Dedifferentiated amniotic fluid mesenchymal stem cell (primary cell): Measurements from ENCODE around the gene FAR2.
"Not testable (repeated sequence)": the region's sequence is repeated elsewhere in the genome, so short reads cannot be mapped to it uniquely, and the experiment has no call there.

ENCODE experiments used
- DNase-seq: peaks from one replicate; pipeline ENCODE4 v3.0.0-alpha.2; 2016; ENCODE audit errors: extremely low spot score

FAR2 gene

GRCh38 chr12:29278673-29279420 is 129.8 kb downstream of the FAR2 start:
- peak; percentile 66 for DNase-seq

DNA sequence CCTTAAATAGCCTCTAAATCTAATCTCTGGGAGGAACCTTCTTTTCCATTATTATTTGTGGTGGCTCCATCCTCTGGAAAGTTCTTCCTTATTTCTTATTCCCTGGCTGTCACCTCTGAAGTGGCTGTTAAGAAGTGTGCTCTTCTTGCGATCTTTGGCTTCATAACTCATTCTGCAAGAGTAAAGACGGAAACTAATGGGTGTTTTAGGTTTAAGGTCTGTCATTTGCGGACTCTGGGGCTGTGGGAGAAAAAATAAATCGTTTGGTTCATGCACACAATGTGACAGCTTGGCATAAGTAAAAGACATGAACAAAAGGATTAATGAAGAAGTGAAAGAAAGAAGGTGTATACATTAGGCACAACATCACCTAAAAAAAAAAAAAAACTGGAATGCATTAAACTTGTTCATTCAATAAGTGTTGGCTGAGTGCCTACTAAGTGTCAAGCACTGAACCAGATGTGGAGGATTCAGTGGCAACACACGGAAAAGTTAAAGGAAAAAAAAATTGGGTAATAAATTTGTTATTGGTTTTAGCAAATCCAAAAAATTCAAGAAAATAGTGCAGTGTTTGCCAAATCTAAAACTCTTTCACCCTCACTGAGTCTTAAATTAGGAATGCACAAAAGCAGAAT is 132.4 kb downstream of the FAR2 start:
- no peak for DNase-seq

DNA sequence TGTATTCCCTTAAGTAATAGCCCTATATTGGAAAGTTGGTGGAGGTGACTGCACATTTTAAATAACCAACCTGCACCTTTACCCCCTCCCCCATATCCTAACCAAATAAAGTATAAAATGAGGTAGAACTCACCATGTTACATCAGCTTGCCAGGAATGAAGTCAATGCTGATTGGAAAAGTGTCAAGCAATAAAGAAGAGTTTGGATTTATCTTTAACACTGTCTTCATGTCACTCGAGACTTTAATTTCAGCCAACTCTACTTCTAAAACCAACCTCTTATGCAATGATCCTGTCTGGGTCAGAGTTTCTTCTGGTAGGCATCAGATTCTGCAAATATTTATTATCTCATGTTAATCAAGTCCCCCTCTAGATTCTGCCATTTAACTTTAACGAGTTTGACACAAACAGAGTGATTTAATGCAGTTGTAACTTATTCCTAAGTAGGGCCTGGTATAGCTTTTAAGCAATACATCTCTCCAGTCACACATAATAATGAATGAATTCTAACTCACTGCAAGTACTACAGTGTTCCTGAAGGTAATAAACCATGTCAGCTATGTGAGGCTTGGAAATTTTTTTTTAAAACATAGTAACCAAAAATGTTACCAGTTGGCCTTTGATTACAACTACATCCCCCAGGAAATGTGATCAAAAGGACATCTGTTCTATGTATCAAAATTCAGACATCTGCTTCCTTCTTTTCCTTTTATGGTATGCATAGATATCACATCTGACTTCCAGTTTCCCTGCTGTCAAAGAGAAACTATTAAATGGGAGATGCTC is 133.1 kb downstream of the FAR2 start:
- DNase-seq = no peak

GRCh38 chr12:29283969-29284700 is 135.1 kb downstream of the FAR2 start:
- DNase-seq = no peak

- DNase-seq = peak; percentile 26
Observed at GRCh38 chr12:29286081-29286790, 137.2 kb downstream of the FAR2 start.

GRCh38 chr12:29287622-29288021 is 138.5 kb downstream of the FAR2 start:
- DNase-seq = no peak

- DNase-seq = no peak
Observed at GRCh38 chr12:29288031-29288430, 139.0 kb downstream of the FAR2 start.

- DNase-seq = not testable (repeated sequence)
Observed at GRCh38 chr12:29290475-29290874, 141.4 kb downstream of the FAR2 start.

GRCh38 chr12:29291226-29291625 is 142.1 kb downstream of the FAR2 start:
- no peak for DNase-seq

DNA sequence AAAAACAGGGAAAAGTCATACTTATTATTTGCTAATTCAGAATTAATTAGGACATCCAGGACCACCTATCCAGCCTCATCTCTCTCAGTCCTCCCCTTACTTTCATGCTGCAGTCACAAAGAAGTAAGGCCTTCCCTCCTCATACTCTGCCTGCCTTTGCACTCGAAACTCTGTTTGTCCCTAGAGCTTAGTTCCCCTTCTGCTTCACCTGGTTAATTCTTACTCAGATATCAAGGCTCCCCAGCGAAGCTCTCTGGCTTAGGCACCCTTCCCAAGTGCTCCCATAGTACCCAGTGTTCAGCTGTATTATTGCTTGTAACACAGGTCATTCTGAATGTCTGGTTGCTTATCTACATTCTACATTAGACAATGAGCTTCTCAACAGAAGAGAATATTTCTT is 150.6 kb downstream of the FAR2 start:
- no peak for DNase-seq

- no peak for DNase-seq
Observed at GRCh38 chr12:29301114-29301513, 152.0 kb downstream of the FAR2 start.

- DNase-seq = no peak
Observed at GRCh38 chr12:29304388-29304787, 155.3 kb downstream of the FAR2 start.

GRCh38 chr12:29306266-29306665 is 157.2 kb downstream of the FAR2 start:
- DNase-seq = no peak

DNA sequence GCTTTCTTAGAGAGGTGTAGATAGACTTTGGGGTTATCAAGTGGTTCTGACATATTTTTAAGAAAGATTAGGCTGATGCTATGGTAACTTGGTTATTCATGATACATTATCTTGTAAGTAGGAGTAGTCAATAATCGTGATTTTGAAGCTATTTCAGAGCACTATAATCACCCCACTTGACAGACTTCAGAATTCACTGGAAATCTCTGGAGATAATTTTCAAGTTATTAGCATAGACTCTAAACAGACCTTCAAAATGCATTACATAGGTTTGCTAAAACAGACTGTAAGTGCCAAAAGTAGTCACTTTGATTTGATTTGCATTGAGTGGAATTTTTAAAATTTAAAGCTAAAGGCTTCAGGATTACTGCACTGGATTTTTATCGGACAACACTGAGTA is 157.6 kb downstream of the FAR2 start:
- no peak for DNase-seq

- DNase-seq = peak; percentile 25
Observed at GRCh38 chr12:29309320-29309902, 160.3 kb downstream of the FAR2 start.

DNA sequence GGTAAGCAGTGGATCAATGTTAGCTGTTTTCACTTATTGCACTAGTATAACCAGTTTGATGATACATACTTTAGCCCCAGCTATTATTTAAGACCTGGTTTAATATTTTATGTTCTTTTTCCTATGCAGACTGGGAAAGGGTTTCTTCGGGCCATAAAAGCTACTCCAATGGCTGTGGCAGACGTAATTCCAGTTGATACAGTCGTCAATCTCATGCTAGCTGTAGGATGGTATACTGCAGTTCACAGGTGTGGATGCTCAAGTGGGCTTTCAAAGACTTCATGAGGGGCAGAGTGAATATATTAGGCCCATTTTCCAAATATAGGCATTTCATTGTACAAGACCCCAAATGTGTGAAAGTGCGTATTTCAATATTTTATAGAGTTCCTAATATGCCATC is 161.8 kb downstream of the FAR2 start:
- DNase-seq = no peak

- DNase-seq = no peak
Observed at GRCh38 chr12:29314416-29314815, 165.3 kb downstream of the FAR2 start.

- DNase-seq = no peak
Observed at GRCh38 chr12:29316752-29317151, 167.7 kb downstream of the FAR2 start.

DNA sequence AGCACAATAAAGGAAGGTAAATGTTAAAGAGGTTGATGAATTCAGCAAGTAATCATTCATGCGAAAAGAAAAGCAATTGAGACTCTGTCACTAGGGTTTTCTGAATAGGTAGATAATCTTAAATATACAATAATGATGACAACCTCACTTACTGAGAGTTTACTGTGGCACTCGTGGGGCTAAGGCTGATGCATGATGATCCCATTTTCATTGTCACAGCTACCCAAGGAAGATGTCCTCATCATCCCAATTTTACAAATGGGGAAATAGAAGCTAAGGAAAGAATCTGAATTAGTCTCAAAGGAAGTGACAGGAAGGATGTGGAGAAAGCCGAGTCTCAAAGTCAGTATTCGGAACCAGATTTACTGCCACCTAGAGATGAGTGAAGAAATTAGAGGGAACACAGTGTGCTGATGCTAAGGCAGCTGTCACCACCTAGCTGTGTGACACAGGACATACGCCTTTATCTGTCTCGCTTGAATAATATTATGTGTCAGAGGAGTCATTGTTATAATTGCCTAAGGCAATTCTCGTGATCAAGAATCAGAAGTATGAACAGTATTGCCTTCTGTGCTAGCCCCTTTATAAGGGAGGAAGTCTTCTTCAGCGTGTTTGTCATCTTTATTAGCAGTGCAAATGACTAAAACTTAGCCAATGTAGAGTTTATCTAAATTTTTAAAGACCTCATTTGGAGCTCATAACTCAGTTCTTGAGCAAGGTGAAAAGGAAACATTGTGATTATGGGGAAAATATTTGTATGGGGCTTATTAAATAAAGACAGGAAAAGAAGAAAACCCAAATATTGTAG is 168.7 kb downstream of the FAR2 start:
- peak; percentile 47 for DNase-seq
